H9 (cell line): ENCODE data around the gene FEZF1. TPM values are rescaled to one million over a fixed set of nuclear protein-coding genes. Genes with fewer than 3 reads are reported as not detected.

ENCODE experiments used
- DNase-seq: peaks from one replicate; pipeline ENCODE4 v3.0.0-alpha.2; 2017
- H2AFZ ChIP-seq: one replicate; pipeline ENCODE4 v1.6.1; 2013; ENCODE audit warnings: mild to moderate bottlenecking, low read length, control low read depth, moderate library complexity
- H2AK5ac ChIP-seq: 2 replicates; pipeline ENCODE4 v1.6.1; 2013; ENCODE audit warnings: low read length, control low read depth, mixed read lengths; ENCODE audit not compliant: insufficient read length
- H2BK120ac ChIP-seq: one replicate; pipeline ENCODE4 v1.6.1; 2013; ENCODE audit warnings: low read depth, mild to moderate bottlenecking, low read length, control low read depth, inconsistent platforms; ENCODE audit not compliant: poor library complexity, severe bottlenecking
- H2BK12ac ChIP-seq: 2 replicates; pipeline ENCODE4 v1.6.1; 2013; ENCODE audit warnings: low read length, control low read depth, mixed read lengths, low read depth; ENCODE audit not compliant: insufficient read length
- H2BK15ac ChIP-seq: 2 replicates; pipeline ENCODE4 v1.6.1; 2013; ENCODE audit warnings: low read depth, low read length, control low read depth
- H2BK20ac ChIP-seq: one replicate; pipeline ENCODE4 v1.6.1; 2013; ENCODE audit warnings: low read depth, mild to moderate bottlenecking, low read length, control low read depth, inconsistent platforms; ENCODE audit not compliant: poor library complexity, severe bottlenecking
- H2BK5ac ChIP-seq: 2 replicates; pipeline ENCODE4 v1.6.1; 2013; ENCODE audit warnings: low read length, control low read depth, mixed read lengths; ENCODE audit not compliant: insufficient read length
- H3K14ac ChIP-seq: 2 replicates; pipeline ENCODE4 v1.6.1; 2013; ENCODE audit warnings: low read length, control low read depth; ENCODE audit not compliant: insufficient read depth
- H3K18ac ChIP-seq: 2 replicates; pipeline ENCODE4 v1.6.1; 2013; ENCODE audit warnings: low read depth, mild to moderate bottlenecking, mixed read lengths, low read length, control low read depth; ENCODE audit not compliant: insufficient read length
- H3K23ac ChIP-seq: 2 replicates; pipeline ENCODE4 v1.6.1; 2013; ENCODE audit warnings: low read length, control low read depth, mixed read lengths, low read depth; ENCODE audit not compliant: insufficient read length
- H3K23me2 ChIP-seq: 2 replicates; pipeline ENCODE4 v1.6.1; 2013; ENCODE audit warnings: low read depth, mild to moderate bottlenecking, mixed read lengths, low read length, control low read depth; ENCODE audit not compliant: insufficient read length, poor library complexity, severe bottlenecking
- H3K27ac ChIP-seq: 2 replicates; pipeline ENCODE4 v1.5.1; 2013; ENCODE audit warnings: low read length, control low read depth, mixed read lengths, low read depth; ENCODE audit not compliant: insufficient read length
- H3K27me3 ChIP-seq: 2 replicates; pipeline ENCODE4 v1.6.1; 2013; ENCODE audit warnings: low read length, control low read depth, inconsistent platforms; ENCODE audit not compliant: insufficient read depth
- H3K4ac ChIP-seq: 2 replicates; pipeline ENCODE4 v1.6.1; 2013; ENCODE audit warnings: low read depth, mild to moderate bottlenecking, control low read depth, inconsistent platforms, low read length, moderate library complexity
- H3K4me1 ChIP-seq: 2 replicates; pipeline ENCODE4 v1.6.1; 2013; ENCODE audit warnings: low read length, control low read depth, inconsistent platforms; ENCODE audit not compliant: insufficient read depth
- H3K4me2 ChIP-seq: 2 replicates; pipeline ENCODE4 v1.6.1; 2013; ENCODE audit warnings: low read length, control low read depth, mixed read lengths; ENCODE audit not compliant: insufficient read length, insufficient read depth
- H3K56ac ChIP-seq: 2 replicates; pipeline ENCODE4 v1.6.1; 2013; ENCODE audit warnings: low read depth, mild to moderate bottlenecking, mixed read lengths, low read length, control low read depth; ENCODE audit not compliant: insufficient read length
- H3K79me1 ChIP-seq: 2 replicates; pipeline ENCODE4 v1.6.1; 2013; ENCODE audit warnings: low read depth, mild to moderate bottlenecking, moderate library complexity, low read length, control low read depth, inconsistent platforms; ENCODE audit not compliant: insufficient read depth, poor library complexity, severe bottlenecking
- H3K79me2 ChIP-seq: 2 replicates; pipeline ENCODE4 v1.6.1; 2013; ENCODE audit warnings: low read length, control low read depth, inconsistent platforms; ENCODE audit not compliant: insufficient read depth
- H3K9ac ChIP-seq: 2 replicates; pipeline ENCODE4 v1.6.1; 2013; ENCODE audit warnings: low read length, control low read depth, mixed read lengths; ENCODE audit not compliant: insufficient read length; ENCODE audit errors: extremely low read depth
- H3K9me3 ChIP-seq: one replicate; pipeline ENCODE4 v1.6.1; 2013; ENCODE audit warnings: low read depth, low read length, inconsistent platforms; ENCODE audit not compliant: control insufficient read depth
- H3T11ph ChIP-seq: one replicate; pipeline ENCODE4 v1.6.1; 2013; ENCODE audit warnings: mild to moderate bottlenecking, low read length, control low read depth, inconsistent platforms
- H4K20me1 ChIP-seq: one replicate; pipeline ENCODE4 v1.6.1; 2013; ENCODE audit not compliant: control insufficient read depth, insufficient read length, insufficient read depth
- H4K5ac ChIP-seq: 2 replicates; pipeline ENCODE4 v1.6.1; 2013; ENCODE audit warnings: low read depth, mild to moderate bottlenecking, mixed read lengths, low read length, control low read depth; ENCODE audit not compliant: insufficient read length
- H4K8ac ChIP-seq: replicated peaks from 2 replicates; pipeline ENCODE4 v1.6.1; 2013; ENCODE audit warnings: low read length, control low read depth, mixed read lengths, low read depth; ENCODE audit not compliant: insufficient read length
- H4K91ac ChIP-seq: 2 replicates; pipeline ENCODE4 v1.6.1; 2013; ENCODE audit warnings: low read depth, mild to moderate bottlenecking, moderate library complexity, mixed read lengths, low read length, control low read depth; ENCODE audit not compliant: insufficient read length
- H3K27ac Mint-ChIP-seq, 3 experiments: 2 replicates in 2 of 3; 3 replicates in 1 of 3; pipeline ENCODE4 v1.8.0; 2020 to 2021; ENCODE audit warnings: mixed read lengths in 3 of 3, mild to moderate bottlenecking in 1 of 3, moderate library complexity in 1 of 3
- H3K27me3 Mint-ChIP-seq: 2 replicates; pipeline ENCODE4 v1.8.0; 2021; ENCODE audit warnings: low read depth, mild to moderate bottlenecking, moderate library complexity, mixed read lengths
- H3K36me3 Mint-ChIP-seq, 3 experiments: 2 replicates in 2 of 3; 3 replicates in 1 of 3; pipeline ENCODE4 v1.8.0; 2020 to 2021; ENCODE audit warnings: low read depth in 3 of 3, mixed read lengths in 3 of 3; ENCODE audit not compliant: insufficient read depth in 1 of 3
- H3K4me1 Mint-ChIP-seq, 2 experiments: 2 replicates each; pipeline ENCODE4 v1.8.0; 2020; ENCODE audit warnings: mixed read lengths in 2 of 2
- H3K4me3 Mint-ChIP-seq, 2 experiments: 2 replicates in 1 of 2; 3 replicates in 1 of 2; pipeline ENCODE4 v1.8.0; 2020 to 2021; ENCODE audit warnings: mild to moderate bottlenecking in 2 of 2, mixed read lengths in 2 of 2, moderate library complexity in 1 of 2
- H3K9me3 Mint-ChIP-seq, 2 experiments: 2 replicates in 1 of 2; 3 replicates in 1 of 2; pipeline ENCODE4 v1.8.0; 2020; ENCODE audit warnings: mild to moderate bottlenecking in 2 of 2, mixed read lengths in 2 of 2, moderate library complexity in 1 of 2
- WGBS: extraction: QIAGEN DNeasy Blood & Tissue Kit; methylation state at CpG from one replicate; pipeline ENCODE4 v1.1.7; 2013; ENCODE audit warnings: missing lambda C conversion rate, low lambda C conversion rate, mixed read lengths; ENCODE audit not compliant: insufficient read length; ENCODE audit errors: extremely low coverage; 5-methylcytosine and 5-hydroxymethylcytosine counted together
- total RNA-seq: library from RNA; stranded (reverse); gene quantifications from 2 replicates; pipeline ENCODE4 v1.2.1, GENCODE V29; 2021
- TF ChIP-seq, protein P1 (sequence below): fragments of 200-600 bp; sonication (generic); conservative IDR thresholded peaks from 3 replicates; pipeline ENCODE4 v1.8.0; 2021; ENCODE audit warnings: antibody characterized with exemption, mild to moderate bottlenecking

Gene FEZF1
- total RNA-seq, 1 experiment from 2014 or later = 37.8 TPM

GRCh38 chr7:122298131-122298530, 6.4 kb downstream of the FEZF1 start:
- no peak overlapping the region for H3K4me2 ChIP-seq
- H3K79me2 ChIP-seq = no peaks in the 10 kb centered on the region
- H2AK5ac ChIP-seq = no peak overlapping the region
- DNase-seq = no peak
- H3K4me1 ChIP-seq = peaks cover 2% of the 10 kb centered on the region; the same call in 1 of the 2 replicates
- no peak overlapping the region for H3K9ac ChIP-seq
- no peak overlapping the region for H3K14ac ChIP-seq
- Mint-ChIP-seq H3K27me3 (peaks cover 73% of the 10 kb centered on the region), H3K9me3 (no peaks in the 10 kb centered on the region), H3K4me1 (peaks cover 24 to 49% of the 10 kb centered on the region in 2 experiments), H3K27ac (no peak overlapping the region), H3K4me3 (no peak overlapping the region), H3K36me3 (peaks cover 14 to 24% (median 22%) of the 10 kb centered on the region in 3 experiments; a peak in 6 of 7 replicates)
- peaks cover 35% of the 10 kb centered on the region; the same call in 1 of the 2 replicates for H3K27me3 ChIP-seq
- no peak overlapping the region for H3K23ac ChIP-seq
- H4K5ac ChIP-seq = no peak overlapping the region
- H3K56ac ChIP-seq = no peak overlapping the region
- no peak overlapping the region for H3T11ph ChIP-seq
- H3K27ac ChIP-seq = no peak overlapping the region
- H2AFZ ChIP-seq = no peak overlapping the region
- no peaks in the 10 kb centered on the region for H4K20me1 ChIP-seq
- H4K91ac ChIP-seq = no peak overlapping the region
- peaks cover 17% of the 10 kb centered on the region for H3K23me2 ChIP-seq
- no peak overlapping the region for H2BK5ac ChIP-seq
- H3K79me1 ChIP-seq = no peaks in the 10 kb centered on the region
- no peak overlapping the region for H2BK20ac ChIP-seq
- H3K18ac ChIP-seq = no peak overlapping the region
- H4K8ac ChIP-seq = no peak overlapping the region
- H3K4ac ChIP-seq = no peak overlapping the region
- no peak overlapping the region for H2BK12ac ChIP-seq
- TF ChIP-seq, protein P1, sequence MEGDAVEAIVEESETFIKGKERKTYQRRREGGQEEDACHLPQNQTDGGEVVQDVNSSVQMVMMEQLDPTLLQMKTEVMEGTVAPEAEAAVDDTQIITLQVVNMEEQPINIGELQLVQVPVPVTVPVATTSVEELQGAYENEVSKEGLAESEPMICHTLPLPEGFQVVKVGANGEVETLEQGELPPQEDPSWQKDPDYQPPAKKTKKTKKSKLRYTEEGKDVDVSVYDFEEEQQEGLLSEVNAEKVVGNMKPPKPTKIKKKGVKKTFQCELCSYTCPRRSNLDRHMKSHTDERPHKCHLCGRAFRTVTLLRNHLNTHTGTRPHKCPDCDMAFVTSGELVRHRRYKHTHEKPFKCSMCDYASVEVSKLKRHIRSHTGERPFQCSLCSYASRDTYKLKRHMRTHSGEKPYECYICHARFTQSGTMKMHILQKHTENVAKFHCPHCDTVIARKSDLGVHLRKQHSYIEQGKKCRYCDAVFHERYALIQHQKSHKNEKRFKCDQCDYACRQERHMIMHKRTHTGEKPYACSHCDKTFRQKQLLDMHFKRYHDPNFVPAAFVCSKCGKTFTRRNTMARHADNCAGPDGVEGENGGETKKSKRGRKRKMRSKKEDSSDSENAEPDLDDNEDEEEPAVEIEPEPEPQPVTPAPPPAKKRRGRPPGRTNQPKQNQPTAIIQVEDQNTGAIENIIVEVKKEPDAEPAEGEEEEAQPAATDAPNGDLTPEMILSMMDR = no peak
- no peak overlapping the region for H2BK15ac ChIP-seq
- no peaks in the 10 kb centered on the region for H3K9me3 ChIP-seq
- no CpG with 5 or more reads among the region's 2 CpGs for WGBS
- H2BK120ac ChIP-seq = no peak overlapping the region
